Left renal cortex interstitium (tissue), 4 donors: Measurements from ENCODE around the gene INPP5A. TPM values are rescaled to one million over a fixed set of nuclear protein-coding genes. Genes with fewer than 3 reads are reported as not detected.
"Not testable (repeated sequence)": the region's sequence is repeated elsewhere in the genome, so short reads cannot be mapped to it uniquely, and the experiment has no call there.

Source experiments
- DNase-seq, 4 donors: peaks; one replicate each; pipeline ENCODE4 v3.0.0-alpha.2; 2013; ENCODE audit warnings: low read depth in 4 of 4, low spot score in 2 of 4, missing footprints in 1 of 4
- polyA plus RNA-seq, 4 donors: library from polyadenylated mRNA; unstranded; fragments of 120-200 nt; gene quantifications; one replicate each; pipeline ENCODE4 v1.2.1, GENCODE V29; 2013; ENCODE audit not compliant: insufficient read length in 4 of 4

The INPP5A gene
- polyA plus RNA-seq, 4 donors: 27.8 to 39.8 (median 34.4) TPM

- DNase-seq: no peak
Observed at GRCh38 chr10:132590094-132590751, 52.6 kb downstream of the INPP5A start.

- no peak for DNase-seq
Observed at GRCh38 chr10:132590752-132591121, 53.1 kb downstream of the INPP5A start.

- no peak for DNase-seq
Observed at GRCh38 chr10:132591166-132591971, 53.8 kb downstream of the INPP5A start.

GRCh38 chr10:132592790-132593383, 55.3 kb downstream of the INPP5A start:
- no peak for DNase-seq

GRCh38 chr10:132593389-132593788, 55.8 kb downstream of the INPP5A start:
- no peak for DNase-seq

GRCh38 chr10:132593900-132594876, 56.6 kb downstream of the INPP5A start:
- no peak for DNase-seq

GRCh38 chr10:132595021-132595420, 57.4 kb downstream of the INPP5A start:
- no peak for DNase-seq

GRCh38 chr10:132595854-132596253, 58.3 kb downstream of the INPP5A start:
- DNase-seq: no peak

- DNase-seq: no peak
Observed at GRCh38 chr10:132596742-132597279, 59.2 kb downstream of the INPP5A start.

- DNase-seq: no peak
Observed at GRCh38 chr10:132597654-132598053, 60.1 kb downstream of the INPP5A start.

GRCh38 chr10:132599023-132599618, 61.5 kb downstream of the INPP5A start:
- DNase-seq: not testable (repeated sequence)

GRCh38 chr10:132599732-132600131, 62.1 kb downstream of the INPP5A start:
- no peak for DNase-seq

- no peak for DNase-seq
Observed at GRCh38 chr10:132600416-132600815, 62.8 kb downstream of the INPP5A start.

GRCh38 chr10:132601567-132601966, 64.0 kb downstream of the INPP5A start:
- no peak for DNase-seq

GRCh38 chr10:132602614-132603013, 65.0 kb downstream of the INPP5A start:
- DNase-seq: no peak

GRCh38 chr10:132603851-132604533, 66.4 kb downstream of the INPP5A start:
- DNase-seq: no peak

- DNase-seq: no peak
Observed at GRCh38 chr10:132604686-132605085, 67.1 kb downstream of the INPP5A start.

- DNase-seq: no peak
Observed at GRCh38 chr10:132605390-132605789, 67.8 kb downstream of the INPP5A start.

GRCh38 chr10:132606031-132606491, 68.5 kb downstream of the INPP5A start:
- no peak for DNase-seq
